Kidney capillary endothelial cell (primary cell): ENCODE results near the gene NECAB2.
A peak's percentile ranks its signal among the peaks of the same experiment; 100 is the strongest.

Experiments
- DNase-seq: peaks from one replicate; pipeline ENCODE4 v3.0.0-alpha.2; 2018; ENCODE audit warnings: low spot score

Gene NECAB2

GRCh38 chr16:83952940-83953795 is 14.9 kb upstream of the NECAB2 start, which contains the start of gene OSGIN1:
Gene OSGIN1, plus strand, starts transcription at chr16:83953240. Its CDS starts 4,432 bp downstream, at chr16:83957672.
- peak; percentile 87 for DNase-seq

DNA sequence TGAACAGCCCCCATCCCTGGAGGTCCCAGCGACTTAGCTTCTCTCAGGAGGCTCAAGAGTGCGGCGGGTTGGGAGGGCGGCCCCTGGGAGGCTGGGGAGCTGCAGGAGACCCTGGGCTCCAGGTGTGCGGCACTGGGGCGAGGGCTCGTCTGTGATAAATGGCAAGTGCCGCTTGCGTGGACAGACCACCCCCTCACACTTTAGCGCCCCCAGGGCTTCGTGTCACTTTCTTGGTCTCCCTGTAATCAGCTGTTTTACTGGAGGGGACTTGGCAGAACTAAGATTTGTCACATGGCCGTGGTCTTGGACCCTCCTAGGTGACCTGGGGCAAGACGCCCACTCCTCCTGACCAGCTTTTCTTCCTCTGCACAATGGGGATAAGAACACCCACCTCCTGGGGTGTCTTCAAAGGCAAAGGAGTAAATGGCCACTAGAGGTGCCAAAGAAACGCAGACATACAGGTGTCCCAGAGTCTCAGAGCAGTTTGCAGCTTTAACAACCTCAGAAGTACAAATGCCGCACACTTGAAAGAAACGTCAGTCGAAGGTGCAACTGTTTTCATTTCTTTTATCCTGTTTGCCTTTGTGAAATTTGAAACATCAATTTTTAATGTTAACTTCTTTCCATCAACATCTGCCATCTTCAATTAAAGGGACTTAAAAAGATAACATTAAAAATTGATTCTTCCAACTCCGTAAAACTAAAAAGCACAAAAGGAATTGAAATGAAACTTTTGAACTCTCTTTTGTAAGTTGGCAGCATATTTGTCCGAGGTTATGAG is 14.1 kb upstream of the NECAB2 start:
- no peak for DNase-seq

- DNase-seq, result peak; percentile 84
Observed at GRCh38 chr16:83954577-83955016, 13.4 kb upstream of the NECAB2 start.

- no peak for DNase-seq
Observed at GRCh38 chr16:83955218-83956130, 12.6 kb upstream of the NECAB2 start.

- DNase-seq, result peak; percentile 72
Observed at GRCh38 chr16:83956336-83957289, 11.4 kb upstream of the NECAB2 start.

DNA sequence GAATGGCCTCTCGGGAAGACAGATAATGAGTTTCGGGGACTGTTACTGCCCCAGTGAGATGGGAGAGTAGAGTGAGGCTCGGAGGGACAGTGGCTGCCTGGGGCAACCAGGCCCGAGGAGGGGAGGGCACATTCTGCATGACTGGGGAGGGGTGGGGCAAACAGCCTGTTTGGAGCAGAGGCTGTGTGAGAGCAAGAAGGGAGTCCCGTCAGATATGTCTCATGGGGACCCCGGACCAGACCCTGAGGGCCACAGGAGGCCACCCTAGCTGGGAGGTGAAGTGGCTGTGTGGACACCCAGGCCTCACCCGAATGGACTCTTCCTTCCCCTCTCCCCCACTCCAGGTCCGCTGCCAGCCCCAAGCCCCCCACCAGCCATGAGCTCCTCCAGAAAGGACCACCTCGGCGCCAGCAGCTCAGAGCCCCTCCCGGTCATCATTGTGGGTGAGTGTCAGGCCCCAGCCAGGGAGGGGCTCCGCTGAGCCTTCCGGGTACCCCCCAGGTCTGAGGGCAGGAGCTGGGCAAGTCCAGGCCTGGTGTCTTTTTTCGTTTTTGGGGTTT is 10.7 kb upstream of the NECAB2 start:
- no peak for DNase-seq

DNA sequence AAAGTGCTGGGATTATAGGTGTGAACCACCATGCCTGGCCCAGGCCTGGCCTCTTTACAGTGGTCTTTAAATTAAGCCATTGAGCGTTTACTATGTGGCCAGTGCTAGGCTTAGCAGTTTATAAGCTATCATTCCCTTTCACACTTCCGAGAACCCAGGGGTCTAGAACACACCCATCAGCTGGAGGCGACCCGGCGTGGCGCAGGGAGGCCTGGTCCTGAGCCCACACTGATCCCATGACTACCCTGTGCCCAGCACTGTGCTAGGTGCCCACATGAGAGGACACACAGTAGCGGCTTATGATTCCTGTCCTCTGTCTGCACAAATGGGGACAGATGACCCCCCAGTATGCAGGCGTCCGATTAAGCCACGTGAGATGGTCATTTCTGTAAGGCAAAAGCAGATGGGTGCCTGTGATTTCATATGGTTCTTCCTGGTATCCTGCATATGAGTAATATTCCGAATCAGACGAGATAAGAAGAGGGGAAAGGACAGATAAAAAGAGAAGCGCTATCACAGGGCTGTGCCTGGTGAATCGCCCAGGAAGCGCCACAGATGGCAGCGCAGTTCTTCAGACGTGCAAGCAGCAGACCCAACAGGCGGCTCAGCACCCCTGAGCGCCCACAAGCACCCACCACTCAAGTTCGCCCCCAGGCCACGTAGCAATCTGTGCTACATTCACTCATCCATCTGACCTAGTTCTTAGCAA is 9.8 kb upstream of the NECAB2 start:
- no peak for DNase-seq

DNA sequence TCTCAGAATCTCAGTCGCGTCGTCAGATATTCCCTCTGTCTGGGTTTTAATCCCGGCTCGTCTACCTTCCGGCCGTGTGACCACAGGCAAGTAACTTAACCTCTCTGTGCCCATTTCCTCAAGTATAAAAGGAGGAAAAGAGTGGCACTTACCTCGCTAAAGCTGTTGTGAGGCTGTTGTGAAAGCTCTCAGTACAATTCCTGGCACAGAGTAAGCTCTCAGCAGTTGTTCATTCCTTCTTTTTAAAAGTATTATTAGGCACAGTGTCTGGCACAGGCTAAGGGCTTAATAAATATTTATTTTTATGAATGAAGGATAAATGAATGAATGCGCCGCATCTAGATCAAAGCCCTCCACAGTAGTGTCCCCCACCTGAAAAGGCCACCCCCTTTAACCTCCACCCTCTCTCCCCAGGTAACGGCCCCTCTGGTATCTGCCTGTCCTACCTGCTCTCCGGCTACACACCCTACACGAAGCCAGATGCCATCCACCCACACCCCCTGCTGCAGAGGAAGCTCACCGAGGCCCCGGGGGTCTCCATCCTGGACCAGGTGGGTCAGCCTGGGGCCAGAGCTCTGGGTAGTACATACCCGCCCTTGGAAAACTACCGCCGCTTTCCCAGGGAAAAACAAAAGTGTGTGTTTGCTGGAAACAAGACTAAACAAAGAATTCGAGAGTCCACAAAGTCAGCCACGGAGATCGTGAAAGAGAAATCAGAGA is 9.0 kb upstream of the NECAB2 start:
- DNase-seq, result no peak

DNA sequence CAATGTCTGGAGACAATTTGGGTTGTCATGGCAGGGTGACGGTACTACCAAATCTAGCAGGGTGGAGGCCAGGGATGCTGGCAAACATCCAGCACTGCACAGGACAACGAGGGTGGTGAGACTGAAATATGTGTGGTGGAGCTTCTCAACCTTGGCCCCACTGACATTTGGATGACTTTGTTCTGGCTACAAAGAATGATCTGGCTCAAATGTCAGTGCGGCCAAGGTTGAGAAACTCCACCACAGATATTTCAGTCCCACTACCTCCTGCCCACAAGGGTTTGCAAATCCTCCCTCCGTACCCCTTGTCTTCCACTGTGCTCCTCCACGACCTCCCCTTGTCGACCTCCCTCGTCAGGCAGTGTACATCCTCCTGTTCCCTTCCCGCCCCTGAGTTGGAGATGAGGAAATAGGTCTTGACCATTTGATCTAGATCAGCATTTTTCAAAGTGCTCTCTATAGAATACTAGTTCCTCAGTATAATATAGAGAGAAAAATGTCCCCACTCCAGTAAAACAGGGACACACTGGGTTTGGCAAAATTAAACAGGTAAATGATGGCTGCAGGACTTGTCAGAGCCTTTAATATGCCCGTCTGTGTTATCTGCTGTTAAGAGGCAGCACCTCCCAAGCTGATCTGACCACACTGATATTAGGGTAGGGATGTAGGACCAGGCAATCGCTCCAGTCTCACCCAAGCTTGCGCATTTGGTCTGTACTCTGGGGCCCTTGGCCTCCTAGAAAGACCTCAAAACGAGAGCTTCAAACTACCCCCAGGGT is 8.2 kb upstream of the NECAB2 start:
- no peak for DNase-seq

- no peak for DNase-seq
Observed at GRCh38 chr16:83960521-83961249, 7.4 kb upstream of the NECAB2 start.

GRCh38 chr16:83961591-83961990 is 6.5 kb upstream of the NECAB2 start:
- DNase-seq, result no peak

DNA sequence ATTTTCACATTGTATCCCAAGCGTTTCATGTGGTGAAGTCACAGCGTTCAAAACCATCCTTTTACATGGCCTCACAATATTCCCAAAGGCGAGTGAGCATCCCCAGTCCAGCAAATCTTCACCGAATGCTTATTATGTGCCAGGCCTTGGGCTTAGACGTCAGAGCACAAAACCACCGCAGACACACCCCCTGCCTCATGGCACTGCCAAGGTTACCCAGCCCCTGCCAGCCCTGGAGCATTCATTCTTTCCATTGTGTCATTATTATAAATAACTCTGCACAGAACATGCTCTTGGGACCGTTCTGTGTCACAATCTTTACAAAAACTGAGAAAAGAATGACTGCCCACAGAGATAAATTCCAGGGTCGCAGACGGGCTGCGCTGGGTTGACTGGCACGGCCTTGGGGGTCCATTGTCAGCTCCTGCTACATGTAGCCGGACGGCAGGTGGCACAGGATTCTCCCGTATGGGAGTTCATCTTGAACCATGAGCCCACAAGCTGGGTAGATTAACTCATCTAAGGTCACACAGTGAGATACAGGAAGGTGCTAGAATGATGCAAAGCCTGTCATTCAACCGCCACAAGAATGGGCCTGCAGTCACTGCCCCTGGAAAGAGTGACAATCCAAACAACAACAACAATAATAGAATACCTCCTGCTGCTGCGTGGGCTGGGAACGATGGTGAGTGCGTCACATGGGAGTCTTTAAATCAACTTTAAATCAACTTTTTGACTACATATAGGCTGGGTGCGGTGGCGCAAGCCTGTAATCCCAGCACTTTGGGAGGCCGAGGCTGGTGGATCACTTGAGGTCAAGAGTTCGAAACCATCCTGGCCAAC is 4.5 kb upstream of the NECAB2 start:
- no peak for DNase-seq

GRCh38 chr16:83964684-83965443 is 3.2 kb upstream of the NECAB2 start:
- DNase-seq, result no peak

GRCh38 chr16:83965444-83966152 is 2.4 kb upstream of the NECAB2 start:
- no peak for DNase-seq

DNA sequence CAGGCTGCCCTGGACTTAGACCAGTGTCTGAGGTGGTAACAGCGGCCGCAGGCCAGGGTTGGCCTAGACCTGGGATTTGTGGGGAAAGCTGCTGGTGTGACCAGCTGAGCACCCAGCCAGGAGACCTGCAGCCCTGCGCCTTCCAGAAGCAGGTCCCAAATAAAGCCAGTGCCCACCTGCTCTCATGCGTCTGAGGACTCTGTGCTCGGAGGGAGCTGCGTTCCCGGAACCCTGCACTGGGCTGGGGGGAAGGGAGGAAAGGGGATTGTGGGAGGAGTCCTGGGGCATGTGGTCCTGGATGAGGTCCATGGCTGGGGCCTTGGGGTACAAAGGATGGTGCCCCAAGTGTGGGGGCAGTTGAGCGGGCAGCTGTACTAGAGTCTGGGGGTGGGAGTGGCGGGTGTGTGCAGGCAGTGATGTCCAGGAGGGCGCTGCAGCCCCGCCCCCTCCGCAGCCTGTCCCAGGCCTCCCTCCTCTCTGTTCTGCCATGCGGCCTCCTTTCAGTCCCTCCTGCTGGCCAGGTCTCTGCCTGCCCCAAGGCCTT is 1.8 kb upstream of the NECAB2 start:
- DNase-seq, result no peak
